Measurements from ENCODE around the gene RRP15.

RRP15 gene

GRCh38 chr1:218367118-218367517 lies 82.0 kb downstream of the RRP15 start:
- DNase-seq (ENCODE audit: insufficient read length, low spot score): no peak
- no peak for FAIRE-seq
- TF ChIP-seq POLR2A (IDR thresholded peaks at IDR 0.05; ENCODE audit: low read depth, low read length): no peak

- no peak for FAIRE-seq
- no peak for DNase-seq (ENCODE audit: insufficient read length, low spot score)
- TF ChIP-seq POLR2A (IDR thresholded peaks at IDR 0.05; ENCODE audit: low read depth, low read length): no peak
These were observed 83.6 kb downstream of the RRP15 start for GRCh38 chr1:218368686-218369085.

- DNase-seq (ENCODE audit: insufficient read length, low spot score) (no peak), FAIRE-seq (no peak)
These were observed 84.8 kb downstream of the RRP15 start for GRCh38 chr1:218369688-218370511.

GRCh38 chr1:218371927-218372672 lies 87.0 kb downstream of the RRP15 start:
- no peak for TF ChIP-seq POLR2A (IDR thresholded peaks at IDR 0.05; ENCODE audit: low read depth, low read length)
- DNase-seq (ENCODE audit: insufficient read length, low spot score): no peak
- FAIRE-seq: no peak

More at GRCh38 chr1:218369688-218370511, 84.8 kb downstream of the RRP15 start:
- no peak for TF ChIP-seq POLR2A (IDR thresholded peaks at IDR 0.05; ENCODE audit: low read depth, low read length)

- FAIRE-seq: no peak
- no peak for TF ChIP-seq POLR2A (IDR thresholded peaks at IDR 0.05; ENCODE audit: low read depth, low read length)
- no peak for DNase-seq (ENCODE audit: insufficient read length, low spot score)
These were observed 89.6 kb downstream of the RRP15 start for GRCh38 chr1:218374401-218375353.

- TF ChIP-seq POLR2A (IDR thresholded peaks at IDR 0.05; ENCODE audit: low read depth, low read length): no peak
- DNase-seq (ENCODE audit: insufficient read length, low spot score) (no peak), FAIRE-seq (no peak)
These were observed 91.6 kb downstream of the RRP15 start for GRCh38 chr1:218376722-218377121.

GRCh38 chr1:218377143-218377660 lies 92.1 kb downstream of the RRP15 start:
- DNase-seq (ENCODE audit: insufficient read length, low spot score): peak; percentile 51
- no peak for TF ChIP-seq POLR2A (IDR thresholded peaks at IDR 0.05; ENCODE audit: low read depth, low read length)
- FAIRE-seq: peak; percentile 72

GRCh38 chr1:218380125-218380977 lies 95.3 kb downstream of the RRP15 start:
- TF ChIP-seq POLR2A (IDR thresholded peaks at IDR 0.05; ENCODE audit: low read depth, low read length): no peak
- FAIRE-seq (peak; percentile 30), DNase-seq (ENCODE audit: insufficient read length, low spot score) (peak; percentile 27)

- no peak for TF ChIP-seq POLR2A (IDR thresholded peaks at IDR 0.05; ENCODE audit: low read depth, low read length)
- FAIRE-seq: no peak
These were observed 97.2 kb downstream of the RRP15 start for GRCh38 chr1:218382261-218382660.

GRCh38 chr1:218383051-218383450 lies 98.0 kb downstream of the RRP15 start:
- no peak for TF ChIP-seq POLR2A (IDR thresholded peaks at IDR 0.05; ENCODE audit: low read depth, low read length)
- FAIRE-seq: no peak
- no peak for DNase-seq (ENCODE audit: insufficient read length, low spot score)

More at GRCh38 chr1:218382261-218382660, 97.2 kb downstream of the RRP15 start:
- no peak for DNase-seq (ENCODE audit: insufficient read length, low spot score)

- no peak for TF ChIP-seq POLR2A (IDR thresholded peaks at IDR 0.05; ENCODE audit: low read depth, low read length)
- no peak for DNase-seq (ENCODE audit: insufficient read length, low spot score)
- FAIRE-seq: no peak
These were observed 98.6 kb downstream of the RRP15 start for GRCh38 chr1:218383681-218384080.

- DNase-seq (ENCODE audit: insufficient read length, low spot score) (no peak), FAIRE-seq (no peak)
- TF ChIP-seq POLR2A (IDR thresholded peaks at IDR 0.05; ENCODE audit: low read depth, low read length): no peak
These were observed 99.5 kb downstream of the RRP15 start for GRCh38 chr1:218384581-218384993.
